Liver (tissue), 9 donors: ENCODE measurements around the gene BATF. TPM values are rescaled to one million over a fixed set of nuclear protein-coding genes. Genes with fewer than 3 reads are reported as not detected.

Source experiments
- DNase-seq: peaks from one replicate; pipeline ENCODE4 v3.0.0-alpha.2; 2017; ENCODE audit warnings: low spot score
- H3K27ac ChIP-seq, 2 donors: one replicate each; pipeline ENCODE4 v1.7.0; 2013; ENCODE audit warnings: inconsistent platforms in 2 of 2, low read length in 2 of 2, control low read depth in 1 of 2, low read depth in 1 of 2, mild to moderate bottlenecking in 1 of 2
- H3K27me3 ChIP-seq, 4 donors: one replicate each; pipeline versions ENCODE4 v1.6.1 to v1.7.0; 2013; ENCODE audit warnings: low read length in 3 of 4, inconsistent platforms in 1 of 4, mild to moderate bottlenecking in 1 of 4, moderate library complexity in 1 of 4; ENCODE audit not compliant: control insufficient read depth in 4 of 4, insufficient read depth in 4 of 4
- H3K36me3 ChIP-seq, 4 donors: one replicate each; pipeline versions ENCODE4 v1.6.1 to v1.7.0; 2013; ENCODE audit warnings: low read length in 3 of 4, mild to moderate bottlenecking in 3 of 4, low read depth in 1 of 4, moderate library complexity in 1 of 4; ENCODE audit not compliant: control insufficient read depth in 4 of 4, insufficient read depth in 3 of 4
- H3K4me1 ChIP-seq, 4 donors: one replicate each; pipeline versions ENCODE4 v1.6.1 to v1.7.0; 2013; ENCODE audit warnings: low read length in 3 of 4, mild to moderate bottlenecking in 3 of 4, moderate library complexity in 1 of 4; ENCODE audit not compliant: control insufficient read depth in 4 of 4, insufficient read depth in 4 of 4
- H3K4me3 ChIP-seq, 3 donors: one replicate each; pipeline versions ENCODE4 v1.6.1 to v1.7.0; 2013; ENCODE audit warnings: low read length in 3 of 3, control low read depth in 1 of 3, low read depth in 1 of 3, mild to moderate bottlenecking in 1 of 3
- H3K9ac ChIP-seq, 2 donors: one replicate each; pipeline ENCODE4 v1.7.0; 2013; ENCODE audit warnings: low read length in 2 of 2, mild to moderate bottlenecking in 2 of 2, moderate library complexity in 2 of 2, control low read depth in 1 of 2, low read depth in 1 of 2
- H3K9me3 ChIP-seq, 4 donors: one replicate each; pipeline versions ENCODE4 v1.6.1 to v1.7.0; 2013; ENCODE audit warnings: low read length in 3 of 4; ENCODE audit not compliant: control insufficient read depth in 4 of 4
- ATF3 ChIP-seq: IDR thresholded peaks from 2 replicates; pipeline ENCODE4 v1.6.1; 2016; ENCODE audit warnings: antibody characterized with exemption
- CTCF ChIP-seq: fragments of 150-350 bp; IDR thresholded peaks from 2 replicates; pipeline ENCODE4 v1.5.1; 2017; ENCODE audit warnings: improper control_type of control experiment, low read depth, low read length; ENCODE audit not compliant: missing input control
- EGR1 ChIP-seq, 2 donors: IDR thresholded peaks; 2 replicates each; pipeline ENCODE4 v1.6.1; 2016 to 2018; ENCODE audit warnings: antibody characterized with exemption in 2 of 2, low read depth in 2 of 2
- FOXA1 ChIP-seq: IDR thresholded peaks from 2 replicates; pipeline ENCODE4 v1.6.1; 2016; ENCODE audit warnings: antibody characterized with exemption
- FOXA2 ChIP-seq: IDR thresholded peaks from 2 replicates; pipeline ENCODE4 v1.6.1; 2016; ENCODE audit warnings: antibody characterized with exemption
- GABPA ChIP-seq, 2 donors: IDR thresholded peaks in 1 of 2; conservative IDR thresholded peaks in 1 of 2; 2 replicates each; pipeline ENCODE4 v1.6.1; 2016; ENCODE audit warnings: antibody characterized with exemption in 2 of 2, mild to moderate bottlenecking in 1 of 2, moderate library complexity in 1 of 2
- HNF4A ChIP-seq, 2 donors: conservative IDR thresholded peaks; 2 replicates each; pipeline ENCODE4 v1.6.1; 2016; ENCODE audit warnings: antibody characterized with exemption in 2 of 2, mild to moderate bottlenecking in 2 of 2
- HNF4G ChIP-seq: IDR thresholded peaks from 2 replicates; pipeline ENCODE4 v1.6.1; 2016; ENCODE audit warnings: antibody characterized with exemption
- JUND ChIP-seq, 2 donors: IDR thresholded peaks; 2 replicates each; pipeline ENCODE4 v1.6.1; 2016; ENCODE audit warnings: antibody characterized with exemption in 2 of 2
- MAX ChIP-seq: IDR thresholded peaks from 2 replicates; pipeline ENCODE4 v1.6.1; 2016; ENCODE audit warnings: antibody characterized with exemption
- NR2F2 ChIP-seq: IDR thresholded peaks from 2 replicates; pipeline ENCODE4 v1.6.1; 2016; ENCODE audit warnings: antibody characterized with exemption
- RAD21 ChIP-seq, 2 donors: IDR thresholded peaks; 2 replicates each; pipeline ENCODE4 v1.6.1; 2016; ENCODE audit warnings: antibody characterized with exemption in 2 of 2, mild to moderate bottlenecking in 2 of 2
- REST ChIP-seq: IDR thresholded peaks from 2 replicates; pipeline ENCODE4 v1.6.1; 2016; ENCODE audit warnings: antibody characterized with exemption, mild to moderate bottlenecking
- RXRA ChIP-seq, 2 donors: IDR thresholded peaks; 2 replicates each; pipeline ENCODE4 v1.6.1; 2017 to 2018; ENCODE audit warnings: antibody characterized with exemption in 2 of 2, mild to moderate bottlenecking in 1 of 2
- SP1 ChIP-seq: IDR thresholded peaks from 2 replicates; pipeline ENCODE4 v1.6.1; 2018; ENCODE audit warnings: antibody characterized with exemption, mild to moderate bottlenecking
- TAF1 ChIP-seq: conservative IDR thresholded peaks from 2 replicates; pipeline ENCODE4 v1.6.1; 2016; ENCODE audit warnings: antibody characterized with exemption, mild to moderate bottlenecking
- YY1 ChIP-seq: IDR thresholded peaks from 2 replicates; pipeline ENCODE4 v1.6.1; 2016; ENCODE audit warnings: antibody characterized with exemption, mild to moderate bottlenecking
- ZBTB33 ChIP-seq: IDR thresholded peaks from 2 replicates; pipeline ENCODE4 v1.6.1; 2016; ENCODE audit warnings: antibody characterized with exemption
- WGBS: extraction: QIAGEN DNeasy Blood & Tissue Kit; methylation state at CpG from one replicate; pipeline ENCODE4 v1.1.7; 2013; 5-methylcytosine and 5-hydroxymethylcytosine counted together
- polyA plus RNA-seq, 2 donors: library from polyadenylated mRNA; stranded (reverse) in 1 of 2; unstranded in 1 of 2; fragments of 200-250 nt in 1 of 2; fragments of >200 nt in 1 of 2; fragmentation: Nextera tagmentation in 1 of 2; extraction: Ambion mirVana in 1 of 2; gene quantifications; one replicate each; pipeline versions ENCODE4 v1.2.1 to v1.2.3, GENCODE V29; 2013 to 2015
- total RNA-seq, 2 donors: library from RNA; depleted of rRNA; stranded (reverse); fragments of >200 nt; gene quantifications; one replicate each; pipeline ENCODE4 v1.2.3, GENCODE V29; 2014
- donor health status: healthy.
- donor health status: healthy.
- donor health status: healthy.
- donor health status: healthy.
- donor health status: healthy.

Gene BATF
- total and polyA plus RNA-seq, 4 donors: 0.77 to 2.1 (median 1.0) TPM

- Histone ChIP-seq H3K9ac (no peak overlapping the region), H3K4me1 (no peaks in the 10 kb centered on the region), H3K27ac (no peak overlapping the region), H3K4me3 (no peak overlapping the region), H3K27me3 (no peaks in the 10 kb centered on the region), H3K36me3 (no peaks in the 10 kb centered on the region), H3K9me3 (no peaks in the 10 kb centered on the region)
- WGBS: 91% methylated on average over 5 of the region's 5 CpGs
- no peak for DNase-seq
- TF ChIP-seq FOXA1: no peak
- no peak for TF ChIP-seq REST
Observed at GRCh38 chr14:75494896-75495295, 27.4 kb upstream of the BATF start.

GRCh38 chr14:75495399-75495798, 26.9 kb upstream of the BATF start:
- TF ChIP-seq YY1: no peak
- no peak for TF ChIP-seq REST
- TF ChIP-seq GABPA (IDR thresholded peaks at IDR 0.05 in 1 of 2, conservative IDR thresholded peaks at IDR 0.05 in 1 of 2): no peak
- TF ChIP-seq FOXA1: no peak
- TF ChIP-seq CTCF: no peak
- TF ChIP-seq RAD21 (IDR thresholded peaks at IDR 0.05): no peak
- no peak for TF ChIP-seq MAX
- TF ChIP-seq HNF4A (conservative IDR thresholded peaks at IDR 0.05): no peak
- no peak for TF ChIP-seq SP1
- TF ChIP-seq TAF1: no peak
- no peak for TF ChIP-seq RXRA (IDR thresholded peaks at IDR 0.05)
- no peak for TF ChIP-seq JUND (IDR thresholded peaks at IDR 0.05)
- TF ChIP-seq NR2F2: no peak
- no peak for TF ChIP-seq HNF4G
- TF ChIP-seq ATF3: no peak
- no peak for TF ChIP-seq ZBTB33
- no peak for TF ChIP-seq EGR1 (IDR thresholded peaks at IDR 0.05; ENCODE audit: low read depth in 2 of 2)
- no peak for TF ChIP-seq FOXA2
- 88% methylated on average over 3 of the region's 3 CpGs for WGBS
- H3K27me3 ChIP-seq: no peaks in the 10 kb centered on the region

More at GRCh38 chr14:75495399-75495798, 26.9 kb upstream of the BATF start:
- no peak overlapping the region for H3K9ac ChIP-seq
- no peak overlapping the region for H3K4me3 ChIP-seq
- no peaks in the 10 kb centered on the region for H3K36me3 ChIP-seq
- H3K9me3 ChIP-seq: no peaks in the 10 kb centered on the region
- no peak overlapping the region for H3K27ac ChIP-seq
- no peaks in the 10 kb centered on the region for H3K4me1 ChIP-seq
- DNase-seq: no peak
